Adrenal gland (tissue), 12 donors: ENCODE results near the gene SMAGP. TPM values are rescaled to one million over a fixed set of nuclear protein-coding genes. Genes with fewer than 3 reads are reported as not detected.
A peak's percentile ranks its signal among the peaks of the same experiment; 100 is the strongest.
"Not testable (repeated sequence)": the region's sequence is repeated elsewhere in the genome, so short reads cannot be mapped to it uniquely, and the experiment has no call there.

ENCODE experiments used
- DNase-seq, 7 donors: peaks; one replicate each; pipeline ENCODE4 v3.0.0-alpha.2; 2019 to 2020
- H3K27ac ChIP-seq, 5 donors: fragments of 200-600 bp; sonication (generic) in 4 of 5; 1 replicate in 3 of 5; 2 replicates in 2 of 5; pipeline versions ENCODE4 v1.5.1 to v1.8.0; 2016 to 2020; ENCODE audit warnings: mild to moderate bottlenecking in 1 of 5
- H3K27me3 ChIP-seq: fragments of 200-600 bp; 2 replicates; pipeline ENCODE4 v1.8.0; 2021
- H3K36me3 ChIP-seq, 2 donors: fragments of 200-600 bp; replicated peaks in 1 of 2; 1 replicate in 1 of 2; 2 replicates in 1 of 2; pipeline versions ENCODE4 v1.5.1 to v1.8.0; 2018 to 2022
- H3K4me1 ChIP-seq, 2 donors: fragments of 200-600 bp; replicated peaks in 1 of 2; 1 replicate in 1 of 2; 2 replicates in 1 of 2; pipeline versions ENCODE4 v1.5.1 to v1.8.0; 2018 to 2021
- H3K4me3 ChIP-seq, 4 donors: fragments of 200-600 bp; sonication (generic) in 3 of 4; one replicate each; pipeline ENCODE4 v1.5.1; 2016 to 2018
- H3K9me3 ChIP-seq, 3 donors: fragments of 200-600 bp; sonication (generic) in 1 of 3; replicated peaks in 1 of 3; 1 replicate in 2 of 3; 2 replicates in 1 of 3; pipeline versions ENCODE4 v1.5.1 to v1.8.0; 2016 to 2021
- POLR2A ChIP-seq, 2 donors: fragments of 450-650 bp; IDR thresholded peaks; one replicate each; pipeline ENCODE4 v1.6.1; 2017; ENCODE audit warnings: antibody characterized with exemption in 2 of 2, mild to moderate bottlenecking in 2 of 2, moderate library complexity in 1 of 2
- WGBS, 4 donors: extraction: QIAGEN DNeasy Blood & Tissue Kit in 2 of 4; methylation state at CpG; one replicate each; pipeline versions ENCODE4 v1.1.5 to v1.1.7; 2013 to 2017; 5-methylcytosine and 5-hydroxymethylcytosine counted together
- intact Hi-C, 2 donors: fragments of 100-400 bp; cut with DNase I; formaldehyde crosslinking; loops; one replicate each; pipeline versions ENCODE4 v1.14.1 to v1.15.0; 2022 to 2023
- polyA plus RNA-seq, 3 donors: library from polyadenylated mRNA; stranded (reverse); fragments of 200-250 nt in 2 of 3; fragments of 350-450 nt in 1 of 3; fragmentation: Illumina TruSeq in 1 of 3; extraction: RNeasy Lipid Tissue Mini Kit (QIAGEN cat#74804) in 1 of 3; gene quantifications; one replicate each; pipeline ENCODE4 v1.2.3, GENCODE V29; 2013 to 2014
- total RNA-seq, 9 donors: library from RNA; depleted of rRNA in 4 of 9; stranded (reverse); fragments of >200 nt in 4 of 9; fragments of 120-200 nt in 1 of 9; fragmentation: NEBNext Ultra II Directional in 1 of 9; extraction: Animal tissue kit (Norgen Biotek cat#: 25700) in 1 of 9; gene quantifications; one replicate each; pipeline versions ENCODE4 v1.1.0 to v1.2.4, GENCODE V29; 2013 to 2023
- TF ChIP-seq, protein P1 (sequence below), 6 experiments: fragments of 450-650 bp in 4 of 6; fragments of 200-600 bp in 2 of 6; sonication (generic) in 1 of 6; IDR thresholded peaks; 1 replicate in 5 of 6; 2 replicates in 1 of 6; pipeline versions ENCODE4 v1.5.1 to v1.8.0; 2016 to 2021; ENCODE audit warnings: antibody characterized with exemption in 6 of 6, mild to moderate bottlenecking in 2 of 6, moderate library complexity in 1 of 6
- donor health status: healthy with polysubstance abuse.
- donor health status: Bipolar disorder and iron deficiency.
- donor health status: DM: yes; HTN: yes; CAD: no.
- donor health status: DM: no; HTN: no; CAD: no.
- donor health status: DM: no; HTN: no; CAD: no.
- donor health status: DM: yes; HTN: yes; CAD: no.

SMAGP gene
- total and polyA plus RNA-seq, 12 donors, result 2.7 to 32.6 (median 11.0) TPM

DNA sequence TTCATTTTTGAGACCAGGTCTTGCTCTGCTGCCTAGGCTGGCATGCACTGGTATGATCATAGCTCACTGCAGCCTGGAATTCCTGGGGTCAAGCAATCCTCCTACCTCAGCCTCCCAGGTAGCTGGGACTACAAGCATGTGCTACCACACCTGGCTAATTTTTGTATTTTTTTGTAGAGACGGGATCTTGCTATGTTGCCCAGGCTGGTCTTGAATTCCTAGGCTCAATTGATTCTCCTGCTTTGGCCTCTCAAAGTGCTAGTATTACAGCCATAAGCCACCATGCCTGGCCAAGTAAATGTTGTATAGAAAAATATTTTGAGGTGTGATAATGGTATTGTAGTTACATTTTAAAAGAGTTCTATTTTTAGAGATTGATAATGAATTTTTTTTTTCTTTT lies 41.2 kb upstream of the SMAGP start:
- Histone ChIP-seq H3K36me3 (no peaks in the 10 kb centered on the region), H3K4me1 (peaks cover 0 to 11% of the 10 kb centered on the region in 2 donors), H3K4me3 (no peak overlapping the region), H3K9me3 (no peaks in the 10 kb centered on the region), H3K27me3 (no peaks in the 10 kb centered on the region), H3K27ac (no peak overlapping the region)
- 85 to 100% (median 93%) methylated on average over 1 of the region's 1 CpG for WGBS, 4 donors
- no peak for TF ChIP-seq POLR2A (IDR thresholded peaks at IDR 0.05)
- TF ChIP-seq, protein P1, sequence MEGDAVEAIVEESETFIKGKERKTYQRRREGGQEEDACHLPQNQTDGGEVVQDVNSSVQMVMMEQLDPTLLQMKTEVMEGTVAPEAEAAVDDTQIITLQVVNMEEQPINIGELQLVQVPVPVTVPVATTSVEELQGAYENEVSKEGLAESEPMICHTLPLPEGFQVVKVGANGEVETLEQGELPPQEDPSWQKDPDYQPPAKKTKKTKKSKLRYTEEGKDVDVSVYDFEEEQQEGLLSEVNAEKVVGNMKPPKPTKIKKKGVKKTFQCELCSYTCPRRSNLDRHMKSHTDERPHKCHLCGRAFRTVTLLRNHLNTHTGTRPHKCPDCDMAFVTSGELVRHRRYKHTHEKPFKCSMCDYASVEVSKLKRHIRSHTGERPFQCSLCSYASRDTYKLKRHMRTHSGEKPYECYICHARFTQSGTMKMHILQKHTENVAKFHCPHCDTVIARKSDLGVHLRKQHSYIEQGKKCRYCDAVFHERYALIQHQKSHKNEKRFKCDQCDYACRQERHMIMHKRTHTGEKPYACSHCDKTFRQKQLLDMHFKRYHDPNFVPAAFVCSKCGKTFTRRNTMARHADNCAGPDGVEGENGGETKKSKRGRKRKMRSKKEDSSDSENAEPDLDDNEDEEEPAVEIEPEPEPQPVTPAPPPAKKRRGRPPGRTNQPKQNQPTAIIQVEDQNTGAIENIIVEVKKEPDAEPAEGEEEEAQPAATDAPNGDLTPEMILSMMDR (IDR thresholded peaks at IDR 0.05), result no peak
- DNase-seq, result no peak
- intact Hi-C loops, result no loop called here

DNA sequence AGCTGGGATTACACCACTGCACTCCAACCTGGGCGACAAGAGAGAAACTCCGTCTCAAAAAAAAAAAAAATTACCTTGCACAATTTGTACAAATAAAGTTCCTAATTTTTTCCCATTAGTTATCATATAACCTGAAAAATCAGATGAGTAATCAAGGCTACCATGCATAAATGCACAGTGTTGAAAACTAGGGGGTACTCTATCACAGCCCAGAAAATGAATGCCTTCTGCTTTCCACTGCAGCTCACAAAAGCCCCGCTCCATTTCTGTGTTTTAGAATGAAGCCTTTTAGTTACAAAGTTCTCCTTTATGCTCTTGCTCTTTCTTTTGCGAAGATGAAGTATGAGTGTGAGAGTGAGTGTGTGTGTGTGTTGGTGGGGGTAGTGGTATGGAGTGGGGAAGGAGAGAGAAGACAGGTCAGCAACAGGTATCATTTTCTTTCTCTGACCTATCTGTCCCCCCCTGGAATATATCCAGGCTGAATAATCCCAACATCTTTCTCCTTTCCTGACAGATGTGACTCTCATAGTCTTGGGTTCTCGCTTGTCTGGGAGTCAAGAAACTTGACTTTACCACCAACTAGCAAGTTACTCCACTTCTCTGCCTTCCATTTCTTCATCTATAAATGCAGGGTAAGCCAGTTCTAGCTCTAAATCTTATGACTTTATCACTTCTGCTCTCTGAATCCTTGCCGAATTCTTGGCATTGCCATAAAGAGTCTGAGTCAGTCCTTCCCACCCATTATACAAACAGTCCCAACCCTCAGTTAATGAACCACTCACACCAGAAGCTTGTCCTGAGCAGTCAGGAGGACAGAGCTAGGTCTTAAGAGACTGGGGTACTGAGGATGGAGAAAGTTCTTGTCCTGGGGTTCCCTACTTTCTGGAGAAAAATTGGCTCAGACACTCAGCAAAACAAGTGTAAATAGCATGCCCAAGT lies 37.7 kb upstream of the SMAGP start:
- peak in 2 of 7 donors; percentile 20 to 29 for DNase-seq
- Histone ChIP-seq H3K27ac (no peak overlapping the region), H3K36me3 (no peaks in the 10 kb centered on the region), H3K4me1 (peaks cover 0 to 11% of the 10 kb centered on the region in 2 donors), H3K9me3 (no peaks in the 10 kb centered on the region), H3K27me3 (no peaks in the 10 kb centered on the region), H3K4me3 (no peak overlapping the region)
- intact Hi-C loops, result no loop called here
- TF ChIP-seq, protein P1 (IDR thresholded peaks at IDR 0.05), result no peak
- TF ChIP-seq POLR2A (IDR thresholded peaks at IDR 0.05), result no peak
- WGBS, 4 donors, result 70 to 81% (median 78%) methylated on average over 6 of the region's 6 CpGs

DNA sequence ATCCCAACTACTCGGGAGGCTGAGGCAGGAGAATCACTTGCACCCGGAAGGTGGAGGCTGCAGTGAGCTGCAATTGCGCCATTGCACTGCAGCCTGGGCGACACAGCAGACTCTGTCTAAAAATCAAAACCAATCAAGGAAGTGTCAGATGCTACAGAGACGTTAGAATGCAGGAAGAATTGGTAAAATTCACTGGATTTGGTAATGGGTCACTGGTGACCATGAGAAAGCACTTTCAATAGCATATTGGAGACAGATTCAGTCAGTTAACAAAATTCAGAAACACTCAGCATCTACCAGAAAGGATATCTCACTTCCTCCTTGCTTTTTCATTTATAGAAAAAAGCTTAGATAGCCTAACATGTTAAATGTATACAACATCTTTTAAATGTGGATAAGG lies 36.3 kb upstream of the SMAGP start:
- H3K9me3 ChIP-seq, result no peaks in the 10 kb centered on the region
- H3K27me3 ChIP-seq, result no peaks in the 10 kb centered on the region
- H3K36me3 ChIP-seq, result no peaks in the 10 kb centered on the region
- H3K27ac ChIP-seq, result no peak overlapping the region
- WGBS, 4 donors, result 76 to 86% (median 82%) methylated on average over 5 of the region's 5 CpGs
- DNase-seq, result no peak
- TF ChIP-seq, protein P1 (IDR thresholded peaks at IDR 0.05), result no peak
- no peak for TF ChIP-seq POLR2A (IDR thresholded peaks at IDR 0.05)
- H3K4me3 ChIP-seq, result no peak overlapping the region
- intact Hi-C loops, result no loop called here
- H3K4me1 ChIP-seq, result peaks cover 0 to 4% of the 10 kb centered on the region in 2 donors

DNA sequence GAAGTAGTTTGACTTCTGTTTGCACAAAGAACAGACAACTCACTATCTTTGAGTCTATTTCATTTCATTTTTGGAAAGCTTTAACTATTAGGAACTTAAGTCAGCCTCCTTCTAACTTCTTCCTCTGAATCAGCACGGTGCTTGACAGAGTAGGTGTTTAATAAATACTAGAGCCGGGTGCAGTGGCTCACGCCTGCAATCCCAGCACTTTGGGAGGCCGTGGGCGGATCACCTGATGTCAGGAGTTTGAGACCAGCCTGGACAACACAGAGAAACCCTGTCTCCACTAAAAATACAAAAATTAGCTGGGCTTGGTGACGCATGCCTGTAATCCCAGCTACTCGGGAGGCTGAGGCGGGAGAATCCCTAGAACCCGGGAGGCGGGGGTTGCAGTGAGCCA lies 30.6 kb upstream of the SMAGP start:
- H3K9me3 ChIP-seq, H3K4me3 ChIP-seq, H3K27me3 ChIP-seq, DNase-seq, H3K27ac ChIP-seq, H3K36me3 ChIP-seq, intact Hi-C loops, H3K4me1 ChIP-seq: not testable (repeated sequence)
- WGBS, 4 donors, result 84 to 92% (median 86%) methylated on average over 10 of the region's 10 CpGs

DNA sequence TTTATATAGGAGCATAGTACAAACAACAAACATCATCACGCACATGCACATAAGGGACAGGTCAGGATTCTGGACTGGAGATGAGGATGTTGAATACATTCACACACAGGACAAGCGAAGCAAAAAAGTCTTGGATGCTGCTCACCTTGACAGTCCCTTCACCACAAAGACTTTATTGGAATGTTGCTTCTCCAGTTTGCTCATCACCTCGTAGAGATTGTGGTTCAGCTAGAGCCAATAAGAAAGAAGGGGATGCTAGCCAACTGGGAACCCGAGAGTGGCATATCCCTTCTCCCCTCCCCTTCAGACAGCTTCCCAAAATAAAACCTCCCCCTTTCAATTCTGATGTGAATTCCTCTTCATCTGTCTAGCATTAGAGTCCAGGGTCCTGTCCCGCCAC lies 25.4 kb upstream of the SMAGP start:
- WGBS, 4 donors, result 80 to 90% (median 87%) methylated on average over 5 of the region's 5 CpGs
- Histone ChIP-seq H3K9me3 (no peaks in the 10 kb centered on the region), H3K4me1 (no peaks in the 10 kb centered on the region), H3K27me3 (no peaks in the 10 kb centered on the region), H3K36me3 (no peaks in the 10 kb centered on the region), H3K4me3 (no peak overlapping the region), H3K27ac (no peak overlapping the region)
- DNase-seq, result no peak
- no peak for TF ChIP-seq POLR2A (IDR thresholded peaks at IDR 0.05)
- TF ChIP-seq, protein P1 (IDR thresholded peaks at IDR 0.05), result no peak
- intact Hi-C loops, result no loop called here

GRCh38 chr12:51294097-51294496 lies 23.9 kb upstream of the SMAGP start:
- H3K4me3 ChIP-seq, H3K36me3 ChIP-seq, H3K27ac ChIP-seq, H3K27me3 ChIP-seq, H3K4me1 ChIP-seq, DNase-seq, H3K9me3 ChIP-seq, intact Hi-C loops: not testable (repeated sequence)
- 85 to 90% (median 87%) methylated on average over 10 of the region's 10 CpGs for WGBS, 4 donors
